Renal cortical epithelial cell (primary cell): ENCODE data around the gene TNIP1. TPM values are rescaled to one million over a fixed set of nuclear protein-coding genes. Genes with fewer than 3 reads are reported as not detected.
A peak's percentile ranks its signal among the peaks of the same experiment; 100 is the strongest.

ENCODE experiments used
- DNase-seq: peaks from one replicate; pipeline ENCODE4 v3.0.0-alpha.2; 2011; ENCODE audit warnings: low read depth
- total RNA-seq: library from RNA; depleted of rRNA; stranded (reverse); fragments of >200 nt; gene quantifications from 2 replicates; pipeline ENCODE4 v1.2.3, GENCODE V29; 2014

TNIP1 gene
- total RNA-seq, 1 donor from 2014 or later = 402 TPM

- no peak for DNase-seq
Observed at GRCh38 chr5:151002681-151003502, 77.9 kb downstream of the TNIP1 start.

GRCh38 chr5:151002250-151002649, 78.6 kb downstream of the TNIP1 start:
- peak; percentile 59 for DNase-seq

- no peak for DNase-seq
Observed at GRCh38 chr5:151001436-151001835, 79.4 kb downstream of the TNIP1 start.

GRCh38 chr5:150999704-151000442, 81.0 kb downstream of the TNIP1 start:
- no peak for DNase-seq

- no peak for DNase-seq
Observed at GRCh38 chr5:150993826-150994412, 86.9 kb downstream of the TNIP1 start.

- no peak for DNase-seq
Observed at GRCh38 chr5:150993422-150993821, 87.4 kb downstream of the TNIP1 start.

GRCh38 chr5:150992705-150993104, 88.1 kb downstream of the TNIP1 start:
- no peak for DNase-seq

GRCh38 chr5:150989695-150990094, 91.1 kb downstream of the TNIP1 start:
- DNase-seq = no peak

- no peak for DNase-seq
Observed at GRCh38 chr5:150987746-150988145, 93.1 kb downstream of the TNIP1 start.

Other genes starting within 250 kb of the TNIP1 start
- not detected in 2 replicates for gene IRGM, start 234.5 kb downstream of the TNIP1 start, total RNA-seq
- gene ZNF300, start 176.1 kb downstream of the TNIP1 start, total RNA-seq = 7.1 and 11.7 TPM in 2 replicates
- gene GPX3, start 60.4 kb downstream of the TNIP1 start, total RNA-seq = 5.2 and 102 TPM in 2 replicates
- 154 and 221 TPM in 2 replicates for gene ANXA6, start 76.7 kb upstream of the TNIP1 start, total RNA-seq
- 1.1 and 1.6 TPM in 2 replicates for gene CCDC69, start 143.1 kb upstream of the TNIP1 start, total RNA-seq
- 17.4 and 17.9 TPM in 2 replicates for gene GM2A, start 172.2 kb upstream of the TNIP1 start, total RNA-seq
- not detected in 2 replicates for gene SLC36A3, start 222.7 kb upstream of the TNIP1 start, total RNA-seq